ENCODE data around the gene PFKM. TPM values are rescaled to one million over a fixed set of nuclear protein-coding genes. Genes with fewer than 3 reads are reported as not detected.

PFKM gene
- total and polyA plus RNA-seq, 2 donors from 2014 or later, result 67.7 to 69.6 TPM

- H3K27me3 ChIP-seq (ENCODE audit: control insufficient read depth, insufficient read depth, low read length), result no peaks in the 10 kb centered on the region
- H3K9me3 ChIP-seq (ENCODE audit: control insufficient read depth in 2 of 3, insufficient read depth in 1 of 3, low read length in 3 of 3), result no peaks in the 10 kb centered on the region
- no peak overlapping the region for H3K4me3 ChIP-seq (ENCODE audit: low read length in 3 of 3)
- intact Hi-C loops (cut with DNase I), result no loop called here
- no peak overlapping the region for H3K27ac ChIP-seq (ENCODE audit: low read depth in 2 of 2, low read length in 2 of 2)
- no peak for DNase-seq
- peaks cover 6 to 78% (median 44%) of the 10 kb centered on the region in 3 donors for H3K36me3 ChIP-seq (ENCODE audit: control insufficient read depth in 2 of 3, insufficient read depth in 3 of 3, low read length in 3 of 3)
- H3K9ac ChIP-seq (ENCODE audit: low read length in 3 of 3), result no peak overlapping the region
- no peaks in the 10 kb centered on the region for H3K4me1 ChIP-seq (ENCODE audit: control insufficient read depth in 2 of 3, insufficient read depth in 2 of 3, low read depth in 1 of 3, low read length in 3 of 3)
- no peak for FAIRE-seq
- TF ChIP-seq CTCF (IDR thresholded peaks at IDR 0.05; ENCODE audit: borderline replicate concordance, extremely low read depth, insufficient read depth), result no peak
These were observed 15.9 kb downstream of the PFKM start for GRCh38 chr12:48135027-48135426.

DNA sequence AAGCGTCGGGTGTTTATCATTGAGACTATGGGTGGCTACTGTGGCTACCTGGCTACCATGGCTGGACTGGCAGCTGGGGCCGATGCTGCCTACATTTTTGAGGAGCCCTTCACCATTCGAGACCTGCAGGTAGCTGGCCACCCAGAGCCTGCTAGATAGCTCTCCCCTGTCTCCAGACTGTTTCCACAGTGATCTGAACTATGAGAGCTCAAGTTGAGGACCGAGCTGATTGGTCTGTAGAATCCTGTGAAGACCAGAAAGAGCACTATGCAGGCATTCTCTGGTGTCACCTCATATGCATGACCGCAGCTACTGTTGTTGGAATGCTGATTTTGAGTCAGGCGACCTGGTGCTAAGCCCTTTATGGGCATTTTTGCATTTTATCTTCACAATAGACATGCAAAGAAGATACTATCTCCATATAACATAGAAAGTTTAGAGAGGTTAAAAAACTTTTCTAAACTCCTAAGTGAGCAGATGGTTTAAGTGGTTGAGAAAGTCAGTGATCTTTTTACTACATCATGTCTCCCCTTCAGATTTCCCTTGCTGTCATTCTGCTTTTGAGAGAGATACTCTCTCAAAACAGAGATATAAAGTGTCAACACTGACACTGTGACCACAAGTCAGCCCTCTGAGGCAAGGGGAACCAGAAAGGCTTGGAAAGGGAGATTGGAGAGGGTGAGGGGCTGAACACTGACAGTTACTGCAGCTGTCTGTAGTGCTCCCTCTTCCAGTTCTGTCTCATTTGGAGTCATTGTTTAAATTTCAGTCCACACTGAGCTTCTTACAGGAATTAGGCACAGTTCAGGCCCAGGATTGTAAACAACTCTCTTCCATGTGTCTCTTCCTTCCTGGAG lies 23.9 kb downstream of the PFKM start:
- intact Hi-C loops (cut with DNase I), result no loop called here
- H3K9ac ChIP-seq (ENCODE audit: low read length in 3 of 3), result no peak overlapping the region
- DNase-seq, result no peak
- H3K27ac ChIP-seq (ENCODE audit: low read depth in 2 of 2, low read length in 2 of 2), result no peak overlapping the region
- no peaks in the 10 kb centered on the region for H3K27me3 ChIP-seq (ENCODE audit: control insufficient read depth, insufficient read depth, low read length)
- H3K4me3 ChIP-seq (ENCODE audit: low read length in 3 of 3), result no peak overlapping the region
- H3K36me3 ChIP-seq (ENCODE audit: control insufficient read depth in 2 of 3, insufficient read depth in 3 of 3, low read length in 3 of 3), result peaks cover 0 to 66% (median 36%) of the 10 kb centered on the region in 3 donors
- FAIRE-seq, result no peak
- H3K9me3 ChIP-seq (ENCODE audit: control insufficient read depth in 2 of 3, insufficient read depth in 1 of 3, low read length in 3 of 3), result no peaks in the 10 kb centered on the region
- no peak for TF ChIP-seq CTCF (IDR thresholded peaks at IDR 0.05; ENCODE audit: borderline replicate concordance, extremely low read depth, insufficient read depth)
- H3K4me1 ChIP-seq (ENCODE audit: control insufficient read depth in 2 of 3, insufficient read depth in 2 of 3, low read depth in 1 of 3, low read length in 3 of 3), result no peaks in the 10 kb centered on the region

DNA sequence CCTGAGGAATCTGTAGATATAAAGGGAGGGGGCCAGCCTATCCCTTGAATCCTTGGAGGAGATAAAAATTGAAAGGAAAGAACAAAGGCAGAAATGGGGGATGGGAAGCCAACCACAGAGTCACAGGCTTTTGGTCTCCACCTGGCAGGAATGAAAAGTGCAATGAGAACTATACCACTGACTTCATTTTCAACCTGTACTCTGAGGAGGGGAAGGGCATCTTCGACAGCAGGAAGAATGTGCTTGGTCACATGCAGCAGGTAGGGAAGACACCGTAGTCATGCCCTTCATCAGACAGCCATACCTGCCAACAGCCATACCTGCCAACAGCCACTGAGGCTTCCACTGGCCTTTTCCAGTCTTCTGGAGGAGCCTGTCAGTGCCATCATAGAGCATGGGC lies 24.7 kb downstream of the PFKM start:
- intact Hi-C loops (cut with DNase I), result no loop called here
- FAIRE-seq (no peak), DNase-seq (no peak)
- Histone ChIP-seq H3K9me3 (ENCODE audit: control insufficient read depth in 2 of 3, insufficient read depth in 1 of 3, low read length in 3 of 3) (no peaks in the 10 kb centered on the region), H3K4me3 (ENCODE audit: low read length in 3 of 3) (no peak overlapping the region), H3K9ac (ENCODE audit: low read length in 3 of 3) (no peak overlapping the region), H3K4me1 (ENCODE audit: control insufficient read depth in 2 of 3, insufficient read depth in 2 of 3, low read depth in 1 of 3, low read length in 3 of 3) (no peaks in the 10 kb centered on the region), H3K27ac (ENCODE audit: low read depth in 2 of 2, low read length in 2 of 2) (no peak overlapping the region), H3K36me3 (ENCODE audit: control insufficient read depth in 2 of 3, insufficient read depth in 3 of 3, low read length in 3 of 3) (peaks cover 0 to 65% (median 41%) of the 10 kb centered on the region in 3 donors), H3K27me3 (ENCODE audit: control insufficient read depth, insufficient read depth, low read length) (no peaks in the 10 kb centered on the region)
- TF ChIP-seq CTCF (IDR thresholded peaks at IDR 0.05; ENCODE audit: borderline replicate concordance, extremely low read depth, insufficient read depth), result no peak

Data from kidney (tissue), 14 donors.